HUES6 (cell line): ENCODE results near the gene STIM1.
A peak's percentile ranks its signal among the peaks of the same experiment; 100 is the strongest.

Experiments used
- H3K27ac ChIP-seq: 2 replicates; pipeline ENCODE4 v1.7.0; 2013; ENCODE audit warnings: low read depth, mild to moderate bottlenecking, low read length, inconsistent platforms
- H3K27me3 ChIP-seq: 2 replicates; pipeline ENCODE4 v1.6.1; 2013; ENCODE audit warnings: low read length; ENCODE audit not compliant: control insufficient read depth, insufficient read depth
- H3K36me3 ChIP-seq: 2 replicates; pipeline ENCODE4 v1.6.1; 2013; ENCODE audit warnings: low read length; ENCODE audit not compliant: control insufficient read depth, insufficient read depth
- H3K4me1 ChIP-seq: 2 replicates; pipeline ENCODE4 v1.6.1; 2013; ENCODE audit warnings: low read length; ENCODE audit not compliant: control insufficient read depth, insufficient read depth
- H3K4me3 ChIP-seq: 2 replicates; pipeline ENCODE4 v1.5.1; 2013; ENCODE audit warnings: low read depth, low read length
- H3K9ac ChIP-seq: one replicate; pipeline ENCODE4 v1.6.1; 2013; ENCODE audit warnings: mild to moderate bottlenecking, low read length
- H3K9me3 ChIP-seq: 2 replicates; pipeline ENCODE4 v1.6.1; 2013; ENCODE audit warnings: low read depth, low read length; ENCODE audit not compliant: control insufficient read depth, insufficient read depth

The STIM1 gene

DNA sequence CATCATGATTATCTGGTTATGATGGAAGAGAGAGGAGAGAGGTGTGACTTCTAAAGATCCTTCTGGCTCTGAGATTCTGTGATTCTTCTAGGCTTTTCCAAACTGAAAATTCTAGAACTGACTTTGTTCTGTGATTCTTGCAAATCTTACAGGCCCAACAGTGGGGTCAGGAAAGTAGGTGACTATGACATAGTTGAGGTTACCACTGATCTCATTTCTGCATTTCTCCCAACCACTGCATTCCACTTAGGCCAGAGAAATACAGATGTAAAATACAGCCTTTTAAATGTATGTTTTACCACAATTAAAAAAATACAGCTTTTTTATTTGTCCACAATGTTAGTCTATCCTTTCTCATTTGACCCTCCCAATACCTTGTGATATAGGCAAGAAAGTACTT lies 83.7 kb downstream of the STIM1 start:
- Histone ChIP-seq H3K4me1 (no peaks in the 10 kb centered on the region), H3K27ac (no peak overlapping the region), H3K36me3 (no peaks in the 10 kb centered on the region), H3K27me3 (no peaks in the 10 kb centered on the region), H3K4me3 (no peak overlapping the region), H3K9me3 (no peaks in the 10 kb centered on the region), H3K9ac (no peak overlapping the region)

DNA sequence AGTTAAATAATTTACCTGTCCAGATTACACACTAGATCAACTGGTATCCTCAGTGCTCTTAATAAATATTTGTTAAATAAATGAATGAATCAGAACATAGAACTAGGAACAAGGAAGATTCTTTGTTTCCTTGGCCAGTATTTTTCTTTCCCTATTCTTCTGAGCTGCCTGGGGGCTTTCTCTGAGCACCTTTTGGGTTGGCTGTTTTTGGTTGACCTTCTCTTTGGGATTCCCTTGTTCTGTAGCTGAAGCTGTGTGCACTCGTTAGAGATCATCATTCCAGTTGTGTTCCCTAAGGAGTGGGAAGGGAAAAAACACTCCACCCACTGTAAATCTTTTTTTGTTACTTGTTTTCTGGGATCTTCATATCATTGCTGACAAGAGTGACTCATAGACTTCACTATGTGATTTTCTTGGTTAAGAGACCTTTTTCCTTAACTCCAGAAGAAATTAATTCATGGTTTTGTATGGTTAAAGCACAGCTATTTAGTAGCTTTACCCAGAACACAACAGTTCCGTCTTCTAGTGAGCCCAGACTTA lies 84.3 kb downstream of the STIM1 start:
- Histone ChIP-seq H3K9ac (no peak overlapping the region), H3K4me3 (no peak overlapping the region), H3K9me3 (no peaks in the 10 kb centered on the region), H3K36me3 (no peaks in the 10 kb centered on the region), H3K27ac (no peak overlapping the region), H3K4me1 (no peaks in the 10 kb centered on the region), H3K27me3 (no peaks in the 10 kb centered on the region)

DNA sequence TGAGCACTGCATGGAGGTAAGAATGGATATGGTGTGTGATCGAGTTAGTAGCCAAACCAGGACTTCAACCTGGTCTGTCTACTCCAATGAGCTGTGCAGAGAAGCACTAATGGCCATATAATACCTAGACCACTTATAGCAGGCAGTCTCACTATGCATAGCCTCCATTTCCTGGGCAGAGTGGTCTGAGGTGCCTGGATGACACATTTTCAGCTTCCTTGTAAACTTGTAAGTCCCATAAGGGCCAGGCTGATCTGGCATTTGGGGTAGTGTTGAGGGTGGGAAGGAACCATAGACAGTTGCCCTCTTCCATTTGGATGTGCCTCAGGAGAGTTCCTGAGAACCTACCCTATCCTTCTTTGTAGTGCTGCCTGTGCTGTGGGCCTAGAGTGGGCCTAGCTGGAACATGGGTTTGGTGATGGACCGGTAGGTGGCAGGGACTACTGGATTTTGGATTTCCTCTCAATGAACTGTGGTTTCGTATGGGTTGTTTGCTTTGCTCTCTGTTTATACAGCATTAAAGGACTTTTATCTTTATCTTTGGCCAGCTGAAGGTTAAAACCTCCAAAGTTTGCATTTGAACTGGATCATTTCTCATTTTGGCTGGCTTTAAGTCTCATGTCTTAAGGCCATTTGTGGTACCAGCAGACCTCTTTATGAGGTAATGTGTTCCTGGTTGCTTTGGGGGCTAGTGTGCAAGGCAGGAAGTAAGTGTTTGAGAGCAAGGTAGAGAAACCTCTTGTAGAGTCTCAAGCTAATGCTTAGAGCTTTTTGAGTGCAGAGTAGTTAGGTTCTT lies 86.9 kb downstream of the STIM1 start:
- no peaks in the 10 kb centered on the region for H3K27me3 ChIP-seq
- no peak overlapping the region for H3K4me3 ChIP-seq

DNA sequence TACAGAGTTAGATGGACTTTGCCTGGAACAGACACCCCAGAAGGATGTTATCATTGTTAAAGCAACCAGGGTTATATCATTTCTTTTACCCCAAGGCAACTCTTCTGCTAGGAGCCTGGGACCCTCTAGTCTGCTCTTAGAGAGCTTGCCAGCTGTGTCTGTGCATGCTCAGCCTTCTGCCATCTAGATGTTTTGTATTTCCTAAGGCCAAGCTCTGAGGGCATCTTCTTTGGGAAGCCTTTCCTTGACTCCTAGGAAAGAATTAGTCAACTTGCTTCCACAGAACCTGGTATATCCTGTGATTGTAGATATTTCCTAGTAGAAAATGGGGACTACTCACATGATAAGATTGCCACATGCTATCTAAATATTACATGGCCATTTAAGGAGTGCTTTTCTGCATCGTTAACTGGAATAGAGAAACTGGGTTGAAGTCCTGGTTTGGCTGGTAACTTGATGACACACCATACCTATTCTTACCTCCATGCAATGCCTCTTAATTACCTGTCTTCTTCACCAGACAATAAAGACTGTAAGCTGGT lies 87.6 kb downstream of the STIM1 start:
- Histone ChIP-seq H3K27ac (no peak overlapping the region), H3K9ac (no peak overlapping the region), H3K4me3 (no peak overlapping the region), H3K36me3 (no peaks in the 10 kb centered on the region), H3K9me3 (no peaks in the 10 kb centered on the region), H3K27me3 (no peaks in the 10 kb centered on the region), H3K4me1 (no peaks in the 10 kb centered on the region)

More for the DNA sequence above, 86.9 kb downstream of the STIM1 start:
- Histone ChIP-seq H3K9ac (no peak overlapping the region), H3K27ac (no peak overlapping the region), H3K9me3 (no peaks in the 10 kb centered on the region), H3K36me3 (no peaks in the 10 kb centered on the region), H3K4me1 (no peaks in the 10 kb centered on the region)

DNA sequence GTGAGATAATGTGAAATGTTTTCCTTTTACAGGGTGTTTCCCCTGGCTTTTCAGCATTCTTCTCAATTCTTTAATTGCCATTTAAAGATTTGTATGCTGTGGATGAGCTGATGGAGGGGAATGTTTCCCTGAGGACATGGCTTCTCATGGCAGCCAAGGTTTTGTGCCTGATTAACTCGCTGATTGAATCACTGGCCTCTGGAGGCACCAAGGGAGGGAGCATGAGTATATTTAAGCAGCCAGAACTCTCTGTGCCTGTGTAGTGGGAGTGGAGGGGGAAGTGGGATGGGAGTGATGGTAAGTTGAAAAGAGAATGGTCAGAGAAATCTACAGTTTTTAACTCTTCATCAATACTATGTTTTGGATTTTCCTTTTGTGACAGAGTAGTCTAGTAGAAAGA lies 88.7 kb downstream of the STIM1 start:
- Histone ChIP-seq H3K9me3 (no peaks in the 10 kb centered on the region), H3K9ac (no peak overlapping the region), H3K36me3 (no peaks in the 10 kb centered on the region), H3K27ac (no peak overlapping the region), H3K27me3 (no peaks in the 10 kb centered on the region), H3K4me1 (no peaks in the 10 kb centered on the region), H3K4me3 (no peak overlapping the region)

DNA sequence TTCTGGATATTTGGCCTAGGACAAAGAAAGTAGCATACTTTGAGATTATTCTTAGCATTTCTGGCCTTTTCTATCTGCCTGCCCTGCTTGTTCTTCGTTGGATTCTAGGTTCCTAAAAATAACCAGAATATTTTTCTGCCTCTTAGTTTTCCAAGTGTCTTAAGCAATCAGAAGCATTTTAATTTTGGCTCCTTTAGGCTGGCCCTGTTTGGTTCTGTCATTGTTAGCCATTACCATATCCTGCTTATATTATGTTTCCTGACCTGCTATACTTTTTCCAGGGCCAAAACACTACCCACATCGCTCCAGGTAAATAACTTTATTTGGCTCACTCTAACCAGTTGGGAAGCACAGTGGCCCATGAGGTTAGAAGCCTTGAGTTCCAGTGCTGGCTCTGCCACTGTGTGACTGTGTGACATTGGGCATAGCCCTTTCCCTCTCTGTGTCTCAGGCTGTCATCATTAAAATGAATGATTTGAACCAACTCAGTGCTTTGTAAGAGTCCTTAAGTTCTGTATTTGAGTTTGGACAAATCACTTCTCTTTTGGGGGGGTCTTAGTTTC lies 91.1 kb downstream of the STIM1 start:
- Histone ChIP-seq H3K36me3 (no peaks in the 10 kb centered on the region), H3K9me3 (no peaks in the 10 kb centered on the region), H3K4me3 (no peak overlapping the region), H3K27ac (no peak overlapping the region), H3K4me1 (peaks cover 11% of the 10 kb centered on the region), H3K27me3 (no peaks in the 10 kb centered on the region), H3K9ac (no peak overlapping the region)

DNA sequence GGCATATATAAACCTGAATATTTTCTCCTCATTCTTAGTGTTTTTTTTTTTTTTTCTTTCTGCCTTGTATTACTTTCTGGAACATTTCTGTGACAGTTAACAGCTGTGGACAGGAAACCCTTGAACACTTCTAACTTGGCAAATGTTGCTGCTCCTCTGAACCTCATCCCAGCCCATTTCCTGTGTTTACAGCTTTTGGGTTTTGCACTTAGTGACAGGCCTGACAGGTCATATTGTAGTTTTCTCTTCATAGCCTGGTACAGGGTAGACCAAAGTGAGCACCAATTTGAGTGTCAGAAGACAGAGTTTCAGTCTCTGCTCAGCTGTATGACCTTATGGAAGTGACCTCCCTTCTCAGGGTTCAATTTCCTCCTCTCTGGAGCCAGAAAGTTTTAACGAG lies 91.6 kb downstream of the STIM1 start:
- Histone ChIP-seq H3K9ac (no peak overlapping the region), H3K36me3 (no peaks in the 10 kb centered on the region), H3K4me1 (peaks cover 12% of the 10 kb centered on the region), H3K9me3 (no peaks in the 10 kb centered on the region), H3K4me3 (no peak overlapping the region), H3K27ac (no peak overlapping the region), H3K27me3 (no peaks in the 10 kb centered on the region)

DNA sequence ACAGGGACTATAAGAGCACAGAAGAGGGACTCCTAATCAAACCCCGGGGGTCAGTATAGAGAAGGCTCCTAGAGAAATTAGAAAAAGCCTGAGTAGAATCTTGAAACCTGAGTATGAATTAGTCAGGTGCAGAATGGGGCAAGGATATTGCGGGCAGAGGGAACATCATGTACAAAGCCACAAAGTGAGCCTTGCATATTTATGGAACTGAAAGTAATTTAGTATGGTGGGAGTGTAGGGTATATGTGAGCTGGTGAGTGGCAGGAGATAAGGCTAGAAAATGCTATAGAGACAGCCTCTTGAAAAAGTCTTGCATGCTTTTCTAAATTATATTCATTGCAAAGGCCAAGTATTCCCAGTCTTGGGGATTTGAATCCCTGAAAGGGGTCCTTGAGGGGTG lies 93.7 kb downstream of the STIM1 start:
- Histone ChIP-seq H3K9ac (no peak overlapping the region), H3K4me1 (peaks cover 12% of the 10 kb centered on the region), H3K36me3 (no peaks in the 10 kb centered on the region), H3K4me3 (no peak overlapping the region), H3K27me3 (no peaks in the 10 kb centered on the region), H3K27ac (no peak overlapping the region), H3K9me3 (no peaks in the 10 kb centered on the region)

DNA sequence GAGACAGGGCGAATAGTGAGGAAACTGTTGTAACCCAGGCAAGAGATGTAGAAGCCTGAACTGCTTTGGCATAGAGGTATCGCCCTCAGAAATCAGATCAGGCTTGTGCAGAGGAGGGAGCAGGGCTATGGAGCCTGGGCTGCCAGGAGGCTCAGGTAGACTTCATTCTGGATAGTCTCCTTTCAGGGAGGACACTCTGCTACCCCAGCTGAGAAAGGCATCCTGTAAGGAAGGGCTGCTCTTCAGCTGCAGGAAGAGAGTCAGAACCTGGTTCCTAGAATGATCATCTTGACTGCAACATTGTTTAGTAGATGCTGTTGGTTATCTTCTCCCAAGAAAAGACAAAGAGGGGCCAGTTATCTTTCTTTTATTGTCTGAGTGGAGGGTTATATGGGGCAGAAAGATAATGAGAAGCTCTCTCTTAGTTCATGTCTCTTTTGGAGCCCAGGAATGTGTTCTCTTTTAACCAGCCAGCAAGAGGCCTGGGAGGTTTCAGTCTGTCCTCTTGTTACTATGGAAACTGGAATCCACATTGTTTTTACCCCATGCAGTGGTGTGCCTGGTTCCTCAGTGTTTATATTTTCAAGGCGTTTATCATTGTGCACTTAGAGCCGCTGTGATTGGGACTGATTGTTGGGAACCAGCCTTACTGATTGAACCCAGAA lies 95.7 kb downstream of the STIM1 start:
- Histone ChIP-seq H3K9me3 (no peaks in the 10 kb centered on the region), H3K4me3 (no peak overlapping the region), H3K27me3 (no peaks in the 10 kb centered on the region), H3K27ac (peak overlapping the region; percentile 7; the same call in 1 of the 2 replicates), H3K4me1 (peaks cover 12% of the 10 kb centered on the region), H3K36me3 (no peaks in the 10 kb centered on the region), H3K9ac (peak overlapping the region; percentile 17)

DNA sequence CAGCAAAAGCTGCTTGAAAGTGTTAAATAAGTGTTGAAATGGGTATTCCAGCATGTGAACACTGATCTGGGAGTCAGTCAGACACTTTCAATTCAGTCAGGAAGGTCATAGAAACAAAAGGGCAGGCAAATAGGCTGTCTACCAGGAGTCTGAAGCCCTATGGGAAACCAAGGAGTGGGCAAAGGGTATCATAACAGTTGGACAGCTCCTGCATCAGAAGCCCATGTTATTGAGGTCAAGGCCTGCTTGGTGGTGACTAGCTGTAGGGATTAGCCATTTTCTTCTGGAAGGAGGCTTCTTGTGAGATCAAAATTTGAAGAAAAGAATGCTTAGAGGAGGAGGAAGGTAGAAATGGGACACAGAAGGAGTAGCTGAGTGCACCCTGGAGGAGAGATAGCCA lies 97.3 kb downstream of the STIM1 start:
- no peaks in the 10 kb centered on the region for H3K9me3 ChIP-seq
- H3K9ac ChIP-seq, result no peak overlapping the region
- no peak overlapping the region for H3K4me3 ChIP-seq
- H3K27me3 ChIP-seq, result no peaks in the 10 kb centered on the region
- H3K36me3 ChIP-seq, result no peaks in the 10 kb centered on the region
- no peak overlapping the region for H3K27ac ChIP-seq
- peaks cover 12% of the 10 kb centered on the region for H3K4me1 ChIP-seq

DNA sequence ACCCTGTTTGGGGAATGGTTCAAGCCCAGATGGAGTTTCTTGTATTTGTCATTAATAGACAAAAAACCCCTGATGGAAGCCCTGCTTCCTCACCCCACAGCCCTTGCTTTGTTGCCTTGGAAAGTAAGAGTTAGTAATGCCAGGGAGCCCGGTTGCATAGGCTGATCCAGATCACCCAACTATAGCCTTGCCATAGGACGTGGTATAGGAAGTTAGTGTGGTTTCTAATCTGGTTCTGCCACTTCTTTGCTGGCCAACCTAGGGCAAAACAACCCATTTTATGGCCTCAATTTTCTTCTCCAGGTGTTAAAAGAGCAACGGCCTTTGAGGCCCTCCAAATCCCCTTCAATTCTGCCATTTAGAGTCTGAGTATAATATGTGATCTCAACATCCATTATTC lies 97.9 kb downstream of the STIM1 start:
- H3K36me3 ChIP-seq, result no peaks in the 10 kb centered on the region
- H3K27ac ChIP-seq, result no peak overlapping the region
- H3K9me3 ChIP-seq, result no peaks in the 10 kb centered on the region
- no peak overlapping the region for H3K9ac ChIP-seq
- H3K4me1 ChIP-seq, result peaks cover 12% of the 10 kb centered on the region
- no peak overlapping the region for H3K4me3 ChIP-seq
- H3K27me3 ChIP-seq, result no peaks in the 10 kb centered on the region
